ENCODE measurements around the gene NDFIP1.

DNA sequence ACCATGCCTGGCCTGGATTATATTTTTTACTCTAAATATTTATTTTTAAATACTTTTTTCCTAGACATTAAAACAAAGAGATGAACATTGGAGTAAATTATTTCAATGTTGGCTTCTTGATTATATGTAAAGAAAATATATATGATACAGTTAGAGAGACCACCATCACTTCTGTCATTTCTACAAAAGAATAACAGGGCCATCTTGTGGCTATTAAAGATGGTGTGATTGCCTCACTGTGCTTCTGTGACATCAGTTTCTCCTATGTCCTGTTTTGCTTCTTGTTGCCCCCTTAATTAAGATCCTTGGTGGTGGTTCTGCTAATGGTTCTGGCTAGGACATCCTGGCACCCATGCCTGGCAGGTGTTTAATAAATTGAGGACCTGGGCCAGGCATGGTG is 32.9 kb downstream of the NDFIP1 start:
- TF ChIP-seq, protein P1, sequence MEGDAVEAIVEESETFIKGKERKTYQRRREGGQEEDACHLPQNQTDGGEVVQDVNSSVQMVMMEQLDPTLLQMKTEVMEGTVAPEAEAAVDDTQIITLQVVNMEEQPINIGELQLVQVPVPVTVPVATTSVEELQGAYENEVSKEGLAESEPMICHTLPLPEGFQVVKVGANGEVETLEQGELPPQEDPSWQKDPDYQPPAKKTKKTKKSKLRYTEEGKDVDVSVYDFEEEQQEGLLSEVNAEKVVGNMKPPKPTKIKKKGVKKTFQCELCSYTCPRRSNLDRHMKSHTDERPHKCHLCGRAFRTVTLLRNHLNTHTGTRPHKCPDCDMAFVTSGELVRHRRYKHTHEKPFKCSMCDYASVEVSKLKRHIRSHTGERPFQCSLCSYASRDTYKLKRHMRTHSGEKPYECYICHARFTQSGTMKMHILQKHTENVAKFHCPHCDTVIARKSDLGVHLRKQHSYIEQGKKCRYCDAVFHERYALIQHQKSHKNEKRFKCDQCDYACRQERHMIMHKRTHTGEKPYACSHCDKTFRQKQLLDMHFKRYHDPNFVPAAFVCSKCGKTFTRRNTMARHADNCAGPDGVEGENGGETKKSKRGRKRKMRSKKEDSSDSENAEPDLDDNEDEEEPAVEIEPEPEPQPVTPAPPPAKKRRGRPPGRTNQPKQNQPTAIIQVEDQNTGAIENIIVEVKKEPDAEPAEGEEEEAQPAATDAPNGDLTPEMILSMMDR (optimal IDR thresholded peaks at IDR 0.05 in 1 of 3, IDR thresholded peaks at IDR 0.05 in 1 of 3, conservative IDR thresholded peaks at IDR 0.05 in 1 of 3; ENCODE audit: extremely low read depth in 1 of 3, insufficient read depth in 2 of 3, low read length in 3 of 3) = no peak
- TF ChIP-seq EZH2 (IDR thresholded peaks at IDR 0.05; ENCODE audit: low read length) = no peak
